ENCODE results near the gene RIPK4. TPM values are rescaled to one million over a fixed set of nuclear protein-coding genes. Genes with fewer than 3 reads are reported as not detected.

Gene RIPK4
- total RNA-seq, 1 experiment from 2014 or later, result 16.0 TPM

GRCh38 chr21:41706678-41707077 is 60.2 kb downstream of the RIPK4 start:
- DNase-seq (ENCODE audit: low spot score), result no peak
- no peak overlapping the region for H3K27ac ChIP-seq (ENCODE audit: low read depth, low read length, poor library complexity, severe bottlenecking)
- TF ChIP-seq EZH2 (IDR thresholded peaks at IDR 0.05; ENCODE audit: borderline replicate concordance, low read depth, low read length, poor library complexity, severe bottlenecking) (no peak), CTCF (conservative IDR thresholded peaks at IDR 0.05; ENCODE audit: low read depth, low read length) (no peak)
- intact Hi-C loops (cut with micrococcal nuclease; ENCODE audit: unreplicated experiment), result no loop called here
- POLR2A ChIA-PET (ENCODE audit: low non-redundant PET), result no interaction called here
- no TSS peak for BruUV-seq (replicated peaks)
- no peaks in the 10 kb centered on the region for H3K36me3 ChIP-seq (ENCODE audit: insufficient read depth, low read length, poor library complexity, severe bottlenecking)
- CTCF ChIA-PET, result no interaction called here
- H3K4me1 ChIP-seq (ENCODE audit: insufficient read depth, low read length, poor library complexity, severe bottlenecking), result no peaks in the 10 kb centered on the region
- no peaks in the 10 kb centered on the region for H3K27me3 ChIP-seq (replicated peaks; ENCODE audit: insufficient read depth, low read depth, low read length, poor library complexity)
- no peaks in the 10 kb centered on the region for H3K9me3 ChIP-seq (ENCODE audit: low read depth, low read length, poor library complexity, severe bottlenecking)
- H3K4me3 ChIP-seq (ENCODE audit: low read depth, low read length, poor library complexity, severe bottlenecking), result no peak overlapping the region

GRCh38 chr21:41706263-41706639 is 60.6 kb downstream of the RIPK4 start:
- POLR2A ChIA-PET (ENCODE audit: low non-redundant PET), result no interaction called here
- Histone ChIP-seq H3K4me1 (ENCODE audit: insufficient read depth, low read length, poor library complexity, severe bottlenecking) (no peaks in the 10 kb centered on the region), H3K27me3 (replicated peaks; ENCODE audit: insufficient read depth, low read depth, low read length, poor library complexity) (no peaks in the 10 kb centered on the region), H3K36me3 (ENCODE audit: insufficient read depth, low read length, poor library complexity, severe bottlenecking) (no peaks in the 10 kb centered on the region), H3K27ac (ENCODE audit: low read depth, low read length, poor library complexity, severe bottlenecking) (no peak overlapping the region), H3K9me3 (ENCODE audit: low read depth, low read length, poor library complexity, severe bottlenecking) (no peaks in the 10 kb centered on the region), H3K4me3 (ENCODE audit: low read depth, low read length, poor library complexity, severe bottlenecking) (no peak overlapping the region)
- TF ChIP-seq CTCF (conservative IDR thresholded peaks at IDR 0.05; ENCODE audit: low read depth, low read length) (no peak), EZH2 (IDR thresholded peaks at IDR 0.05; ENCODE audit: borderline replicate concordance, low read depth, low read length, poor library complexity, severe bottlenecking) (no peak)
- no TSS peak for BruUV-seq (replicated peaks)
- CTCF ChIA-PET, result no interaction called here
- intact Hi-C loops (cut with micrococcal nuclease; ENCODE audit: unreplicated experiment), result no loop called here
- no peak for DNase-seq (ENCODE audit: low spot score)

- ChIA-PET POLR2A (ENCODE audit: low non-redundant PET) (no interaction called here), CTCF (no interaction called here)
- Histone ChIP-seq H3K27me3 (replicated peaks; ENCODE audit: insufficient read depth, low read depth, low read length, poor library complexity) (no peaks in the 10 kb centered on the region), H3K4me1 (ENCODE audit: insufficient read depth, low read length, poor library complexity, severe bottlenecking) (no peaks in the 10 kb centered on the region), H3K36me3 (ENCODE audit: insufficient read depth, low read length, poor library complexity, severe bottlenecking) (no peaks in the 10 kb centered on the region), H3K9me3 (ENCODE audit: low read depth, low read length, poor library complexity, severe bottlenecking) (no peaks in the 10 kb centered on the region), H3K27ac (ENCODE audit: low read depth, low read length, poor library complexity, severe bottlenecking) (no peak overlapping the region), H3K4me3 (ENCODE audit: low read depth, low read length, poor library complexity, severe bottlenecking) (no peak overlapping the region)
- intact Hi-C loops (cut with micrococcal nuclease; ENCODE audit: unreplicated experiment), result no loop called here
- BruUV-seq (replicated peaks), result no TSS peak
- TF ChIP-seq CTCF (conservative IDR thresholded peaks at IDR 0.05; ENCODE audit: low read depth, low read length) (no peak), EZH2 (IDR thresholded peaks at IDR 0.05; ENCODE audit: borderline replicate concordance, low read depth, low read length, poor library complexity, severe bottlenecking) (no peak)
- no peak for DNase-seq (ENCODE audit: low spot score)
These were observed 61.1 kb downstream of the RIPK4 start for GRCh38 chr21:41705546-41706262.
